Osteocyte (in vitro differentiated cells): Measurements from ENCODE around the gene PCDHGB5. TPM values are rescaled to one million over a fixed set of nuclear protein-coding genes. Genes with fewer than 3 reads are reported as not detected.

Source experiments
- total RNA-seq: library from RNA; stranded (reverse); gene quantifications from 2 replicates; pipeline ENCODE4 v1.2.1, GENCODE V29; 2021

Gene PCDHGB5
- total RNA-seq, 1 donor from 2014 or later: 1.3 TPM

Other genes with a start within 250 kb of the PCDHGB5 start
- 1.4 and 1.6 TPM in 2 replicates for gene PCDHB6, start 247.9 kb upstream of the PCDHGB5 start, total RNA-seq
- 1.1 and 1.2 TPM in 2 replicates for gene PCDHB7, start 225.3 kb upstream of the PCDHGB5 start, total RNA-seq
- 0.81 and 1.1 TPM in 2 replicates for gene PCDHB8, start 220.2 kb upstream of the PCDHGB5 start, total RNA-seq
- 9.0 and 10.8 TPM in 2 replicates for gene PCDHB16, start 215.6 kb upstream of the PCDHGB5 start, total RNA-seq
- gene PCDHB9, start 210.8 kb upstream of the PCDHGB5 start, total RNA-seq: 3.4 and 4.3 TPM in 2 replicates
- gene PCDHB10, start 205.6 kb upstream of the PCDHGB5 start, total RNA-seq: 7.8 and 8.2 TPM in 2 replicates
- gene PCDHB11, start 198.3 kb upstream of the PCDHGB5 start, total RNA-seq: 1.9 and 2.4 TPM in 2 replicates
- 1.9 and 2.2 TPM in 2 replicates for gene PCDHB12, start 189.2 kb upstream of the PCDHGB5 start, total RNA-seq
- 2.2 and 2.4 TPM in 2 replicates for gene PCDHB13, start 184.0 kb upstream of the PCDHGB5 start, total RNA-seq
- gene PCDHB14, start 174.6 kb upstream of the PCDHGB5 start, total RNA-seq: 8.8 and 9.0 TPM in 2 replicates
- 4.3 and 4.4 TPM in 2 replicates for gene PCDHB15, start 152.6 kb upstream of the PCDHGB5 start, total RNA-seq
- 0.50 and 0.81 TPM in 2 replicates for gene SLC25A2, start 93.9 kb upstream of the PCDHGB5 start, total RNA-seq
- 78.7 and 83.8 TPM in 2 replicates for gene TAF7, start 77.2 kb upstream of the PCDHGB5 start, total RNA-seq
- 0.13 TPM in 1 of 2 replicates, not detected in the other for gene PCDHGA1, start 67.4 kb upstream of the PCDHGB5 start, total RNA-seq
- gene PCDHGA2, start 59.2 kb upstream of the PCDHGB5 start, total RNA-seq: 0.21 TPM in 1 of 2 replicates, not detected in the other
- not detected in 2 replicates for gene PCDHGA3, start 54.1 kb upstream of the PCDHGB5 start, total RNA-seq
- gene PCDHGB1, start 47.8 kb upstream of the PCDHGB5 start, total RNA-seq: 1.4 and 1.8 TPM in 2 replicates
- gene PCDHGA4, start 42.9 kb upstream of the PCDHGB5 start, total RNA-seq: 0.27 and 0.47 TPM in 2 replicates
- gene PCDHGB2, start 38.0 kb upstream of the PCDHGB5 start, total RNA-seq: 0.50 and 0.59 TPM in 2 replicates
- gene PCDHGA5, start 33.8 kb upstream of the PCDHGB5 start, total RNA-seq: 0.13 and 0.16 TPM in 2 replicates
- gene PCDHGB3, start 27.7 kb upstream of the PCDHGB5 start, total RNA-seq: 0.19 and 0.29 TPM in 2 replicates
- 0.18 and 0.21 TPM in 2 replicates for gene PCDHGA6, start 24.1 kb upstream of the PCDHGB5 start, total RNA-seq
- 0.11 TPM in 1 of 2 replicates, not detected in the other for gene PCDHGA7, start 15.2 kb upstream of the PCDHGB5 start, total RNA-seq
- 10.8 and 11.9 TPM in 2 replicates for gene PCDHGB4, start 10.2 kb upstream of the PCDHGB5 start, total RNA-seq
- gene PCDHGA8, start 5.3 kb upstream of the PCDHGB5 start, total RNA-seq: 0.34 and 0.51 TPM in 2 replicates
- gene PCDHGA9, start 4.8 kb downstream of the PCDHGB5 start, total RNA-seq: 1.6 and 1.9 TPM in 2 replicates
- 70.2 and 71.5 TPM in 2 replicates for gene PCDHGB6, start 10.1 kb downstream of the PCDHGB5 start, total RNA-seq
- 22.4 and 24.0 TPM in 2 replicates for gene PCDHGA10, start 15.0 kb downstream of the PCDHGB5 start, total RNA-seq
- gene PCDHGB7, start 19.7 kb downstream of the PCDHGB5 start, total RNA-seq: 6.2 and 8.8 TPM in 2 replicates
- 1.9 and 2.2 TPM in 2 replicates for gene PCDHGA11, start 23.1 kb downstream of the PCDHGB5 start, total RNA-seq
- gene PCDHGA12, start 32.6 kb downstream of the PCDHGB5 start, total RNA-seq: 2.0 and 2.1 TPM in 2 replicates
- 92.4 and 99.9 TPM in 2 replicates for gene PCDHGC3, start 78.0 kb downstream of the PCDHGB5 start, total RNA-seq
- 2.8 and 3.7 TPM in 2 replicates for gene PCDHGC4, start 87.1 kb downstream of the PCDHGB5 start, total RNA-seq
- gene PCDHGC5, start 91.1 kb downstream of the PCDHGB5 start, total RNA-seq: 1.4 and 1.9 TPM in 2 replicates
- 50.9 and 52.1 TPM in 2 replicates for gene DIAPH1, start 221.1 kb downstream of the PCDHGB5 start, total RNA-seq
- gene HDAC3, start 238.9 kb downstream of the PCDHGB5 start, total RNA-seq: 62.1 and 67.9 TPM in 2 replicates
- gene RELL2, start 239.1 kb downstream of the PCDHGB5 start, total RNA-seq: 5.4 and 6.1 TPM in 2 replicates